Stimulated activated CD8-positive, alpha-beta memory T cell treated with anti-CD3 and anti-CD28 coated beads, Interleukin-4, amount 100 ng/mL, for 48 hours (primary cell): ENCODE measurements around the gene DLG2.
"Not testable (repeated sequence)": the region's sequence is repeated elsewhere in the genome, so short reads cannot be mapped to it uniquely, and the experiment has no call there.

Source experiments
- DNase-seq: peaks from one replicate; pipeline ENCODE4 v3.0.0-alpha.2; 2020

DLG2 gene

DNA sequence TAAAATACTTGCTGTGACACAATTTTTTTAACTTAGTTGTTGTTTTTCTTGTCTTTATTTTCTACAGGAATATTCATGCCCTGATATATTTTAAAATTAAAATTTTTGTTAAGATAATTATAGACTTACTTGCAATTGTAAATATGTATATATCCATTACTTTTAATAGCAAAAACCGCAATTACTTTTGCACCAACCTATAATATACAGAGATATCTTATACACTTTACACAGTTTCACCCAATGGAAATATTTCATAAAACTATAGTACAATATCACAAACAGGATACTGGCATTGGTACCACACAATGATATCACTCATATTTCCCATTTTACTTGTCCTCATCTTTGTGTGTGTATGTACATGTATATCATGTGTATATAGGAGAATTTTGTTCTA is 188.8 kb downstream of the DLG2 start:
- DNase-seq: no peak

DNA sequence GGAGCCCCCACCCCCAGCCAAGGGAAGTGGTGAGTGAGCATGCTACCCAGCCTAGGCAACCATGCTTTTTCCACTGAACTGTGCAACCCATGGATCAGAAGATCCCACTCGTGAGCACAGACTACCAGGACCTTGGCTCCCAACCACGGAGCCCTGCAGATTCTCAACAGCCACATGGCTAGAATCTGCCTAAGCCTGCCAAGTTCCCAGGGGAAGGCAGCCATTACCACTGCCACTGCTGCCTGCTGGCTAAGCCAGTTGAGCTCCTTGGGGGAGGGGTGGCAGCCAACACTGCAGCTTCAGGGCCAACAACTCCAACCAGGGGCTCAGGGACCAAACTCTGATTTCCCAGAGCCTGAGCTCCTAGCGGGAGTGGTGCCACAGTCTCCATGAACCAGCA is 195.8 kb downstream of the DLG2 start:
- DNase-seq: no peak

DNA sequence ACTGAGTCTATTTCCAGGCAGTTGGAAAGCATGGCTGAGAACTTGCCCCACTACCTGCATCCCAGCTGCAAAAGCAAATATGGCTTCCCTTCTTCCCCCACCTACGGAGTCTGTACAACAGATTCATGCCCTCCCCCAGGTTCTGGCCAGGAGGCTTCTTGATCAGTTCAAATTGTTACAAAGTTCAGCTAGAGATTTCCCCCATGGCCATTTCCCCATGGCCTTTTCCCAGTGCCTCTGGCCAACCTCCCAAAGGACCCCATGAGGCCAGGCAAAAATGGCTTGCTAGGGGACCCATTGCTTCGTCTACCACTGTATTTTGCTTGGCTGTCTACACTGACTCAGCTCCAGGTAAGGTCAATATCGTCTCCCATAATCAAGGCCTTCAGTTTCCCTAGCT is 203.3 kb downstream of the DLG2 start:
- no peak for DNase-seq

DNA sequence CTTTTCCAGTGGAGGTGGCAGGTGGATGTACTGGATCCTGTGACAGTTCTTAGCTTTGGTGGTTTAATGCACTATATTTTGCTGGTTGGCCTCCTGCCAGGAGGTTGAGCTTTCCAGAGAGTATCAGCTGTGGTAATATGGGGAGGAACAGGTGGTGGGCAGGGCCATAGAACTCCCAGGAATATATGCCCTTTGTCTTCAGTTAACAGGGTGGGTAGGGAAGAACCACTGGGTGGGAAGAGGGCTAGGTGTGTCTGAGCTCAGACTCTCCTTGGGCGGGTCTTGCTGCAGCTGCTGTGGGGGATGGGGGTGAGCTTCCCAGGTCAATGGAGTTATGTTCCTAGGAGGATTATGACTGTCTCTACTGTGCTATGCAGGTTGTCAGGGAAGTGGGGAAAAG is 203.8 kb downstream of the DLG2 start:
- DNase-seq: no peak

DNA sequence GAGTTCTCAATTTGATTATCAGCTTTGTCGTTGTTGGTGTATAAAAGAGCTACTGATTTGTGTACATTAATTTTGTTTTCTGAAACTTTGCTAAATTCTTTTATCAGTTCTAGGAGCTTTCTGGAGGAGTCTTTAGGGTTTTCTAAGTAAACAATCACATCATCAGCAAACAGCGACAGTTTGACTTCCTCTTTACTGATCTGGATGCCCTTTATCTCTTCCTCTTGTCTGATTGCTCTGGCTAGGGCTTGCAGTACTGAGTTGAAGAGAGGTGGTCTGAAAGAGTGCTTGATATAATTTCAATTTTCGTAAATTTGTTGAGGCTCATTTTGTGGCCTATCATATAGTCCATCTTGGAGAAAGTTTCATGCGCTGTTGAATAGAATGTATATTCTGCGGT is 213.0 kb downstream of the DLG2 start:
- no peak for DNase-seq

DNA sequence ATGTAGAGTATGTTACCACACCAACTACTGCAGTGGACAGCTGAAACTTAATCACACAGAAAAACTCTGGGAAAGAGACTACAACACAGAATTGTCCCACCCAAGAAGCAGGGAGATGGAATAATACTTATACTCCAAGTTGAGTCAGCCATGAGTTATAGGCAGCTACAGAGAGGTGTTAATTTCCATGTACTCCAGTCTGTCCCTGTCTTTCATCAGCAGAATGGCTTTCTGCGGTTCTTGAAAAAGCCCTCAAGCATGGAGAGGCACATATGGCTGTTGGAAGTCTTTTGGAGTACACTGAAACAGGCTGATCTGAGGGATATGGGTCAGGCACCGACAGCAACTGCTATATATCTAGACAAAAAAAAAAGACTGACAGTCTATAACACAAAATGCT is 219.5 kb downstream of the DLG2 start:
- DNase-seq: no peak

DNA sequence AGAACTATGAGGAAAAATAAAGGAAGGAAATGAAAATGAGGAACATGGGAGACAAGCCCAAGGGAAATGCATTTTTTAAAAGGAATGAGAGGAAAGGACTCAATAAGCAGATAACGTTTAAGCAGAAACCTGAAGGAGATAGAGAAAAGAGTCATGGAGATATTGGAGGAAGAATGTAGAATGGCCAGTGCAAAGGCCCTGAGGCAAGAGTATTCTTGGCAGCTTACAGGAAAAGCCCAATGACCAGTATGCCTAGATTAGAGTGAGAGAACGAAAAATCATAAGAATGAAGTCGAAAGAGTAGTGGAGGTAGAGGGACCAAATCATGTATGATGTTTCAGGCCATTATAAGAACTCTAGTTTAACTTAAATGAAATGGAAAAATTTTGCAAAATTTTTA is 220.3 kb downstream of the DLG2 start:
- no peak for DNase-seq

DNA sequence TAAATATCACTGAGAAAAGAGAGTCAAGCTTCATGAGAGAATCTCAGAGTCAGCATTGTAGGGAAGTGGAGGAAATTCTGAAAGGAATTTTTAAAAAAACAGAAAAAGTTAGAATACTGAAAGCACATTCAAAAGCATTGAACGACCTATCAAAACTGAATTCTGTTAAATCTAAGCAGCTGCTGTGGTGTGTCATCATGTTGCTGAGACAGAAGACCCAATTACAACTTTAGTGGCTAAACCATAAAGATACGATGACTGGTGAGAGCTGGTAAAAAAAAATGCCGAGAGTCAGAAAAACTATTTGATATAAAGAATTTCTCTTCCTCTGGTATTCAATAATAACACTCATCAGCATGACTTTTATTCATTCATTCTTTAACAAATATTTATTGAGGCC is 220.8 kb downstream of the DLG2 start:
- no peak for DNase-seq

DNA sequence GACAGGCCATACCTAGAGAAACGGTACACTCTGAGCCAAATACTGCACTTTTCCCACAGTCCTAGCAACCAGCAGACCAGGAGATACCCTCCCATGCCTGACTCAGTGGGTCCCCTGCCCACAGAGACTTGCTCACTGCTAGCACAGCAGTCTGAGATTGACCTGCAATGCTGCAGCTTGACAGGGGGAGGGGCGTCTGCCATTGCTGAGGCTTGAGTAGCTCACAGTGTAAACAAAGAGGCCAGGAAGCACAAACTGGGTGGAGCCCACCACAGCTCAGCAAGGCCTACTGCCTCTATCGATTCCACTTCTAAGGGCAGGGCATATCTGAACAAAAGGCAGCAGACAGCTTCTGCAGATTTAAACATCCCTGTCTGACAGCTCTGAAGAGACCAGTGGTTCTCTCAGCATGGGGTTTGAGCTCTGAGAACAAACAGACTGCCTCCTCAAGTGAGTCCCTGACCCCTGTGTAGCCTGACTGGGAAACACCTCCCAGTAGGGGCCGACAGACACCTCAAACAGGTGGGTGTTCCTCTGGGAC is 231.6 kb downstream of the DLG2 start:
- not testable (repeated sequence) for DNase-seq

DNA sequence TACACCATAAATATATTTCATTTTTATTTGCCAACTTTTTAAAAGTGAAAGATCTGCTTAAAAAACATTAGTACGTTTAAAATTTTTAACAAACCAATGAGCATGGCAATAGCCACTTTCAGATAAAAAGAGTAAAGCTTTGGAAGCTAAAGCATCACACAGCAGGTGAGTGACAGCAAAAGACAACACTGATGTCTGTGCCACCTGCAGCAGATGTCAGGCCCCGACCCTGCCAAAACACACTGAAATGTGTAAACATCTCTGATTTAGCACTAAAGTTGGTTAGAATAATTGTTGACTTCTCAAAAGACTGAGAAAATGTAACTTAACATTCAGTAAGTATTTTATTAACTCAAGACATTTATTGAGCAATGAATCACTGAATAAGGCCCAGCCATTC is 232.9 kb downstream of the DLG2 start:
- DNase-seq: no peak

DNA sequence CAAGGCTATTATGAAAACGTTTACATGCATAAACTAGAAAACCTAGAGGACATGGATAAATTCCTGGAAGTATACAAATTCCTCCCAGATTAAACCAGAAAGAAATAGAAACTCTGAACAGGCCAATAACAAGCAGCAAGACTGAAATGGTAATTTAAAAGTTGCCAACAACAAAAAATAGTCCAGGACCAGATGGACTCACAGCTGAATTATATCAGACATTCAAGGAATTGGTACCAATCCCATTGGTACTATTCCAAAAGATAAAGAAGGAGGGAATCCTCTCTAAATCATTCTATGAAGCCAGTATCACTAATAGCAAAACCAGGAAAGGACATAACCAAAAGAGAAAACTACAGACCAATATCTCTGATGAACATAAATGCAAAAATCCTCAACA is 236.0 kb downstream of the DLG2 start:
- no peak for DNase-seq

DNA sequence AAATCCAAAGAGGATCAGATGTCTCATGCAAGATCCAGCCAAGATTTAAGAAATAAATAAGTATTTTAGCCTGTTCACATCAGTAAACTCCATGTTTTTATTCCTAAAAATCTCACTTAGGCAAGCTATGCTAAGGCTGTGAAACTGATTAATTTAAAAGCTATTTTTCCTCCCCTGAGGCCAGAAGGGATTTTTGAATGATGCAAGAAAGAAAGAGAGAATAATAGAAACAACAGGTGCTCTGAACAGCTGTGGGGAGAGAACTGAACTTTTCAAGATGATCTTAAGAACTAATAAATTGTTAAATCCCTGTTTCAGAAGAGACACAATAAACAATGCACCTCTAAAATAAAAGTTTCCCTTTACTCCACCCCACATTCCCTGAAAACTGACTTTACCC is 241.6 kb downstream of the DLG2 start:
- DNase-seq: no peak

DNA sequence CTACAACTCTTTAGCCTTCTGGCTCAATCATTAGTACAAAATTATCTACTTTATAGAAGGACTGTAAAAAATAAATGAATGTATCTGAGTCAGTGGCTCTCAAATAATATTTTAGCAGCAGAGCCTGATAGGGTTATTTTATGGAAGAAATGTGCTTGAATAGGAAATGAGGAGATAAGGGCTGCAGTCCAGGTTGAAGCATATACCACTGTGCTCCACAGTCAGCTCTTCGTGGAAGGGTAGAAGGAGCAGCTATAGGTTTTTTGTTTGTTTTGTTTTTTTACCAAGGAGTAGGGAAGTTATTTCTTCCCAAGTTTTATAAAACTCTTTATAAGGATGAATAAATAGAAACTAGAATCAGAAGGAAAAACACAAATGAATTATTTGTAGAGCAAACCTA is 242.0 kb downstream of the DLG2 start:
- DNase-seq: no peak

DNA sequence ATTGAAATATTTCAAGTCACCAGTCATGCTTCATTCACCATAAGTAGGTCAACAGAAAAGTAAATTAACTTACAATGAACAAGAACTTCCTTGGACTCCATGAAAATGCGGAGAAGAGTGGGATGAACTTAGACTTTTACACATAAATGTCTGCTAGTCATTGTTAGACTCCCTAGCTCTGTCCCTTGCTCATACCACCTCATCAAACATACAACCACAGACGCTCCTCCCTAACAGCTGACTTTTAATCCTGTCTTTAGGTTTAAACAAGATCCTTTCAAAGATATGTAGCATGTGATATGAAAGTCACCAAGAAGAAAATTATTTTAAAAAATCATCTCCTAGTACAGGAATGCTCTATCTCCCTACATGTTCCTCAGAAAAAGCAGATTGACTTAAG is 248.1 kb downstream of the DLG2 start:
- no peak for DNase-seq

DNA sequence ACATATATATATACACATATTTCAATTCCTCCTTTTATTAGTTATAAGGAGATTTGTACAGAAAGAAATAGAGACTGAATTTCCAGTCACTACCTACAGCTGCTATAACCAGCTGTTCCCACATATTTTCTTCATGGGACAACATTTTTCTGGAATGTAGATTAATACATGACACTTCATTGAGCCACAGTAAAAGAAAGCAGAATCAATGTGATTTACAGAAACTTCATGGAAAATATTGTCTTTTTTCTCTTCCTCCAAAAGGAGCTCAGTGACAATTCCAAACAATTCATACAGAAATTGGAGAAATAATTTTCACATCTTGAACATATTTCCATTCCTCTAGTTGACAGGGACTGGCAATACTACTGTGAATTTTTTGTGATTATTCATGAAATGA is 249.2 kb downstream of the DLG2 start:
- no peak for DNase-seq

DNA sequence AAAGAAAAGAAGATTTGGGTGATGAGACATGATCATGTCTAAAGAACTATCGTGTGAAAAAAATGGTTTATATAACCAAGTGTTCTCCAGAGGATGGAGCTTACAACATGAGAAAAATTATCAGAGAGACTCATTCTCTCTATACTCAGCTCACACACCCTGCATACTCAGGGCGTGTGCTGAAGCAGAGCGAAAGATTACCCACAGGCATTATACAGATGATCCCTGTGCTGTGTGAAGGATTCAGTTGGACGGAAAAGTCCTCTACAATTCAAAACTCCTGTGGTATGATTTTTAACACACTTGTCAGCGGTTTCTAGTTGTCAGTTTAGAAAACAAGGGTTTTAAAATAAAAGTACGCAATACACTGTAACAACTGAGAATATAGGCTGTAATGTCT is 267.3 kb downstream of the DLG2 start:
- no peak for DNase-seq

DNA sequence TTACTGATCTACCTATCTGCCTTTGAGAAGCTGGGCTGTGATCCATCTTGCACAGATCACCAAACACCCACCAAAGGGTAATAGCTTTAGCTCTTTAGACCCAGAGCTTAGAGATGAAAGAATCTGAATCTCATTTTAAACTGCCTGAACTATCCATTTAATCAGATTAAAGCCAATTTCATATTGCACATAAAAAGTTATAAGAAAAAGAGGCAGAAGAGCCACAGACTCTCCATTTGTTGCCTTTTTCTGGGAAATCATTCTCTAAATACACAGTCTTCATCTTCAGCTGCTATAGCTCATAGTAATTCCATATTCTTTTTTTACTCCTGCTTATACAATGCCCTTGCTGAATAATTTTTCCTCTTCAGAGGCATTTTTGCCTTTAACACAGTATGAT is 271.2 kb downstream of the DLG2 start:
- DNase-seq: no peak

DNA sequence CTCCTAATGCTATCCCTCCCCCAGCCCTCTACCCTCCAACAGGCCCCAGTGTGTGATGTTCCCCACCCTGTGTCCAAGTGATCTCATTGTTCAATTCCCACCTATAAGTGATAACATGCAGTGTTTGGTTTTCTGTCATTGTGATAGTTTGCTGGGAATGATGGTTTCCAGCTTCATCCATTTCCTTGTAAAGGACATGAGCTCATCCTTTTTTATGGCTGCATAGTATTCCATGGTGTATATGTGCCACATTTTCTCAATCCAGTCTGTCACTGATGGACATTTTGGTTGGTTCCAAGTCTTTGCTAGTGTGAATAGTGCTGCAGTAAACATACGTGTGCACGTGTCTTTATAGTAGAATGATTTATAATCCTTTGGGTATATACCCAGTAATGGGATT is 277.6 kb downstream of the DLG2 start:
- not testable (repeated sequence) for DNase-seq

DNA sequence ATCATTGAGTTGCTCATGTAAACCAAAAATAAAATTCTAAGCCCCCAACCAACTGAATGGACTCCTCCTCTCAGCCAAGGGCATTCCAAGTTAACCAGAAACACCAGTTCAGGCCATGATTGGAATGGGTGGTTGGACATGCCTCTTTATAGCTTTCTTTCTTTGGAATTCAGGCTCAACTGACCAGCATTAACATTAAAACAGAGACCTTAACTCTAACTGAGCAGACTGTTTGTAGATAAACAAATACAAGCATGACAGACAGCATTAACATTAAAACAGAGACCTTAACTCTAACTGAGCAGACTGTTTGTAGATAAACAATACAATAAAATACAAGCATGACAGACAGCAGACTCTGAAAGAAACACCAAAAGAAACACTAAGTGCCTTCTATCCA is 278.2 kb downstream of the DLG2 start:
- DNase-seq: no peak

DNA sequence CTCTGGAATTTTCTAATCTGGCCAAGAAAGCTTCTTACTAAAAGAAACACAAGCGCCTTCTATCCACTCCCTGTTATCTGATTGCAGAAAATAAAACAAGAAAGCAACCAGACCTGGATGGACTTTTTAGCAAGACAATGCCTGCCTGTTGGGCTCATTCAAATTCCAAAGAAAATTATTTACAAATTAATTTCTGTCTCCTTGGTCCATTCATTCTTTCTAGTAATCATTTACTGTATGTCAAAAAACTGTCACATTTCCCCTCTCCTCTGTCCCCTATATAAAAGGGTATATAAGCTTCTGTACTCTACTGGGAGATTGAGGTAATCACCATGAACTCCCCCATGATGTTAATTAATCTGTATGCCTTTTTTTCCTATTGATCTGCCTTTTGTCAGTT is 279.9 kb downstream of the DLG2 start:
- no peak for DNase-seq

DNA sequence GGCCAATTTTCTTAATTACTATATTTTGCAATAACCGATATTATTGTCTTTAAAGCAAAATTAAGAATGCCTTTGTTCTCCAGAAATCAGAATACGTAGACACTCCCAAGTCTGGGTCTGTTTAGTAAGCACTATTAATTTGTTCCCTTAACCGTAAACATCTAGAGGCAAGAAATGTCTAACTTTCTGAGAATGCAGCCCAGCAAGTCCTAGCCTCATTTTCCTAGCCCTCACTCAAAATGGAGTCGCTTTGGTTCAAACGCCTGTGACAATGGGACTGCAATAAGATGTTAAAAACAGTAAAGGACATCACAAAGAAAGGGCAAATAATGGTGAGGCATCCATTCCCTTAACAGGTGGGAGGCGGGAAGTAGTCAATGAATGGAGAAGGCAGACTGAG is 280.7 kb downstream of the DLG2 start:
- no peak for DNase-seq

DNA sequence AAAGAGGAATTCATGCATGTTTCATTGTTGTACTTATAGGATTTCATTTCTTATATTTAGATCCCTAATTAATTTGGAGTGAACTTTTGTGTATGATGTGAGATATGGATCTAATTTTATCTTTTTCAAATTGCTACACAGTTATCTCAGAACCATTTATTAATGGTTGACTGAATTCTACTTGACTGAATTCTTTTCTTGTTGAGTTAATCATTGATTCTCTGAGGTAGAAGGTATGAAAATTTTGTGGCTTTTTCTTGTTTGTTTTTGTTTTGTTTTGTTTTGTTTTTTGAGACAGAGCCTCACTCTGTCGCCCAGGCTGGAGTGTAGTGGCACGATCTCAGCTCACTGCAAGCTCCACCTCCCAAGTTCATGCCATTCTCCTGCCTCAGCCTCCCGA is 286.3 kb downstream of the DLG2 start:
- not testable (repeated sequence) for DNase-seq

DNA sequence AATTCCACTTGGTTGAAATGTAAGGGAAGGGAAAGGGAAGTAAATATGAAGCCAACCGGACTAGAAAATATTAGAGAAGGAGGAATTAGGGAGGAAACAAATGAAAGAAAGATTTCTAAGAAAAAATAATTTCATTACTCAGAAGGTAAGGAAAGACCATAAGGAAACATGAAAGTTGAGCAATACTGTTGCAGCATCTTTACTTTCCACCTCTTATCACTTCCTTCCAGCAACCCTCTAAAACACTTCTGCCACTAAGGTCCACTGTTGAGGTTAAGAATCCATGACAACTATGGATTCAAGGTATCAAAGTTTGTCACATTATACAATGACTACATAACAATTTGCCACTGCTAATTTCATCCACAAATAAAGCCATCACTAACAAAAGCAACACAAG is 308.6 kb downstream of the DLG2 start:
- DNase-seq: no peak

DNA sequence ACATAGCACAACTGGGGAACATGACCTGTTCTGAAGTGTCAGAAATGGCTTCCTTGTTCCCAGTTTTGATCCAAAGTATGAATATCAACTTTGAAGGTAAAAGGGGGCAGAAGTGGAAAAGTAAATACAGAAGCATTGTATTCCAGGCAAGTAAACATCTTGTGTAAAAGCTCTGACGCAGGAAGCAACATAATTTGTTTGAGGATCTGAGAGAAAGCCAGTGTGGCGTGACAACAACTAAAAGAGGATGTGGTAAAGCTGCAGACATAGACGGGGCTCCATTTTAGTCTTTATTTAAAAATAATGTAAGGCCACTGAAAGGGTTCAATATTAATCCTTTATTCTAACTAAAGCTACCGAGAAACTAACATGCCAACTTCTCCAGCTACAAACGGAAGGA is 310.2 kb downstream of the DLG2 start:
- DNase-seq: no peak

DNA sequence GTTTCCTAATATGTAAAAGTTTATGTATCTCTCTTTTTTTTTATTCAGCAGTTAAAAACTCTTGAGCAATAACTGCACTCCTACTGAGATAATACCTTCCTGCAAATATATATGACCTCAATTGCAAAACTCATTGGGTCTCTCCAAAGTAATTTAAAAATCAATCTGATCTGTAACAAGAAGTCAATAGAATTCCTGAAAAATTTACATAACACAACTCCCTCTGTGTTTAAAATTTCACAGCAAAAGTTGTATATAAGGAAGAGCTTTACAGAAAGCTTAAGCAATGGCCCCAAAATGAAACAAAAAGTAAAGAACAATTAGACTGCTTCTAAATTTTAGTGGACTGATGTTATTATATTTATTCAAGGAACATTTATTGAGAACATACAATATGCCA is 313.4 kb downstream of the DLG2 start:
- DNase-seq: no peak

DNA sequence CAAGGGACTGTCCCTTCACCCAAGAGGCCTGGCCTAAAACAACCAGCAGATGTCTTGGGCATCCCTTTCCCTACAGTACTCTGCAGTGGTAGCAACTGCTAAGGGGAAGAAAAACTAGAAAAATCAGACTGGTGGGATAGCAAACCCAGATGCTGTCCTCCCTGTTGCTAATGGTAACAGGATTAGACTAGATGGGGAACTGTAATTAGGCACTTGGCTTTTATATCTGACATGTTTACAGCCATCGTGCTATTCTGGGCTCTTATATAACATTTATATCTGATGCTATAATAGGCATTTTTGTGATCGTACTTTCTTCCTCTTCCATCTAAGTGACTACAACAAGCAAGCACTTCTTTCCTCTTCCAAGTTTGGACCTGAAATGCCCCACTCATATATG is 316.7 kb downstream of the DLG2 start:
- DNase-seq: no peak
